HG03520 (cell line): ENCODE results near the gene PIP4P1.
"Not testable (repeated sequence)": the region's sequence is repeated elsewhere in the genome, so short reads cannot be mapped to it uniquely, and the experiment has no call there.

Experiments
- ATAC-seq: cut with Tn5 transposase; IDR thresholded peaks from one replicate; pipeline ENCODE4 v1.9.1; 2021; ENCODE audit warnings: mild to moderate bottlenecking, moderate library complexity; ENCODE audit not compliant: unreplicated experiment

The PIP4P1 gene

DNA sequence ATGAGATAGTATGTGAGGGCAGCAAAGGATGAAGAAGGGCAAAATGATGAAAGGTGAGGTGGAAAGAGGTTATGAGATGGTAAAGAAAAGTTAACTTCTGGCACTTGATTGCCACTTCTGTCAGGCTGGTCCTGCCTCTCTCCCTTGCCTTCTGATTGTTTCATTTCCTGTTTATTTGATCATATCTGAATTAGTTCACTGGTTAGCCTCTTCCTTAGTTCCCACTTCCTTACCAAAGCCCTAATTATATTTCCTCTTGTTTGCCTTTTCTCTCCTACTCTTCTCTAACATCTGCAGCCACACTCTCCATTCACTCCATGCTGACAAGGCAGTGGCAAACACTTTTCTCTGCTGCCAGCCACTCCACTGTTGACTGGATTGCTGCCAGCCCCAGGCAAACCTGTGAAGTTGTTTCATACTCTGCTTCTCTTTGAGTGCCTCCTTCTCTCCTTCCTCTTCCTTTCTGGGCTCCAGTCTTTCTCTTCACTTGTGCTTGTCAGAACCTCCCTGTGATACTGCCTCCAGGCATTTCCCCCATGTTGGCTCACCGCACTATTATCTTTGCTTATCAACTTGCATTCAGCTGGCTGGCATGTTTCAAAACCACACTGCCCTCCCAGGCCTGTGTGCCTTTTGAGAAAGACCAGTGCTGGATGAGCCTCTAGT is 16.1 kb upstream of the PIP4P1 start:
- no peak for ATAC-seq

DNA sequence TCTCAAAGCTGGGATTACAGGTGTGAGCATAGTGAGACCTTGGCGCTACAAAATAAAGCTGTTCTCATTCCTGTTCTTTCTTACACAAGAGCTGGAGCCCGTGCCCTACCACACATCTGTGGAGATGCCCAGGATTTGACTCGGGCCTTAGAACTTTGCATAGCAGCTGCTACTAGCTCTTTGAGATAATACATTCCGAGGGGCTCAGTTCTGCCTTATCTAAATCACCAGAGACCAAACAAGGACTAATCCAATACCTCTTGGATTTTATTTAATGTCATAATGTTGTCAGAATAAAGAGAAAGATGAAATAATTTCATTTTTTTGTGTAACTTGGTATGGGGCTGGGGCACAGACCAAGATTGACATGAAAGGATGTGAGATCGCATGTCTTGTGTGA is 15.5 kb upstream of the PIP4P1 start:
- no peak for ATAC-seq

DNA sequence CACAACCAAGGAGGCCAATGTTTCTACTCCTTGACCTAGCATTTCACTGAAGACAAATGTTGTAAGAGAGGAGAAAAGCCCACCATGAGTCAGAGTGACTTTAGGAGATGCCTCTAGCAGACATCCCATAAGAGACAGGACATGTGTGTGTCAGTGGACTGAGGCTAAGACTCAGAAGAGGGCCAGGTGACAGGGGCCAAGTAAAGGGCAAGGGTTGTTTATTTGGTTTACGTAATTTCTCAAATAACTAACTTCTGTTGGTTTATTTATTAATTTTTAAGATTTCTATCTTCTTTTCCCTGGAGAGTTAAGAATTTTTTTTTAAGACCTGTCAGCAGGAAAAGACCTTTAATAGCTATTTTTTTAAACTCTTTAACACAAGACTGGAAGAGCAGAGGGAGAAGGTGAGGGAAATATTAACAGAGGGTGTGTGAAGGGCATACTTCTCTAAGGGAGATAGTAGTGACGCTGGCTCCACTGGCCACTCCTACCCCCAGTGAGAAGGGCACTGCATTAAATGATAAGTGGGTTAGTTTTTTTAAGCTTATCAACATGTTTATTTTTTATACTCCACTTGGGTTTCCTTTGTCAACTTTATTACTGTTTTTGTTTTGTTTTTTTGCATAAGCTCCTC is 11.4 kb upstream of the PIP4P1 start:
- no peak for ATAC-seq

DNA sequence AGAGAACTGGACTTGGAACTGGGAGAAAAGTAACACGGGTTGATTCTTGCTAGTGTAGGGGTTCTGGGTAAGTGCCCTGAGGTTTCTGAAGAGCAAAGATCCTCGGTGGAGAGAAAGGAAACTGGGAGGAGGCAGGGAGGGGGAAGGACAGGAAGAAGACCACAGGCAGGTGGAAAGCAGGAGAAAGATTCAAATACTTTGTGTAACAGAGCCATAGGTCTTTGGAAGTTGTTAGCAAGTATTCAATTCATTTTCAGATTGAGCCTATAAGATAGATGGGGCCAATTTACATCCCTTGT is 9.3 kb upstream of the PIP4P1 start:
- no peak for ATAC-seq

DNA sequence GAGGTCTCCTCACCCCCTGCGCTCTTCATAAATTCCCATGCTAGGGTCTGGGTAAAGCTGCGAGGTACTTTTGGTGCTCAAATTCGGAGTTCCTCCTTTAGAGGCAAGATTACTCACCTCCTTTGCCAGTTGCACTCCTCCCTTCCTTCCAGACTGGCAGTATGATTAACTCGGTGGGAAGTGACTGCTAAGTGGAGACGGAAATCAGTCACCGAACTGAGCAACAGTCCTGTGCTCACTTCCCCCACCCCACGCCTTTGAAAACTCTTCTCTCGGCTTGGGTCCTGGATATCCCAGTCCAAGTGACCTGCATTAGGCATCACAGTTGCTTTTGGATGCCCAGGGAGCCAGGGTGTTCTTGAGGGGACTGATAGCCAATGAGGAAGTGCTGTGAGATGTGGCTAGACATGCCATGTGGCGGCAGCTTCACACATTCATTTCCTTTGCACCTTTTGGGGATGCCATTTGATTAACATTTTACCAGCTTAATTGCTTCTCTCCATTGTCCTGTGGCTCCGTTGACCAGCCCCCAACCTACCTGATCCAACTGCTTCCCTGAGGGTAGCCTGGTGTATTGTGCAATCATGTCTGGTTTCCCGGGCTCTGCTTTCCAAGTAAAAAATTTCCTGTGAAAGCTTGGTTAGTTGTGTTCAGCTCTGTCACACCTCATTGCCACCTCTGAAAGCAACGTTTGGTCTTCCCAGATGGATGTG is 8.8 kb upstream of the PIP4P1 start:
- ATAC-seq = peak; percentile 23

DNA sequence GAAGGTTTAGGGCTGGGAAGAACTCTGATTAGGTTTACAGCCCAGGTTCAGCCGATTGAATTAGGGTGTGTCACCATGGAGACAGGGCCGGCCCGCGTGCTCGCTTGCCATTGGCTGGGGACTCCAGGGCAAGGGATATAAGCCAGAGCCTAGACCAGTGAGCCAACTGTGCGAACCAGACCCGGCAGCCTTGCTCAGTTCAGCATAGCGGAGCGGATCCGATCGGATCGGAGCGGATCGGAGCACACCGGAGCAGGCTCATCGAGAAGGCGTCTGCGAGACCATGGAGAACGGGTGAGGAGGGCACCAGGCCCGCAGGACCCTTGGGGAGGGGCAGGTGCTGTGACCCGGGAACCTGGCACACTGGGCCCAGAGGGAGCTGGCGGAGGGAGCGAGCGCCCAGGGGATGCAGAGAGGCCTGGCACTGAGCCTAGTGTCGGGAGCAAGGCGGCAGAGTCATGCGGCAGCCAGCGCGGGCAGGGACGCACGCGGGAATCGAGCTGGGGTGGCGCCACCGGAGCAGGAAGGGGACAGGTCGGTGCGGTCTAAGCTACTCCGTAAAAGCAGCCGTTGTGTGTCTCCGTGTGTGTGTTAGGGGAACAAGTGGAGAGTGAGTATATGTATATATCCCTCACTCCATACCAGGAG is 8.1 kb upstream of the PIP4P1 start, which contains the start of gene PNP:
PNP (plus strand) TSS at position 165 of the 648 bp plus-strand sequence; CDS start at position 284, 119 bp downstream.
- ATAC-seq = peak; percentile 89

DNA sequence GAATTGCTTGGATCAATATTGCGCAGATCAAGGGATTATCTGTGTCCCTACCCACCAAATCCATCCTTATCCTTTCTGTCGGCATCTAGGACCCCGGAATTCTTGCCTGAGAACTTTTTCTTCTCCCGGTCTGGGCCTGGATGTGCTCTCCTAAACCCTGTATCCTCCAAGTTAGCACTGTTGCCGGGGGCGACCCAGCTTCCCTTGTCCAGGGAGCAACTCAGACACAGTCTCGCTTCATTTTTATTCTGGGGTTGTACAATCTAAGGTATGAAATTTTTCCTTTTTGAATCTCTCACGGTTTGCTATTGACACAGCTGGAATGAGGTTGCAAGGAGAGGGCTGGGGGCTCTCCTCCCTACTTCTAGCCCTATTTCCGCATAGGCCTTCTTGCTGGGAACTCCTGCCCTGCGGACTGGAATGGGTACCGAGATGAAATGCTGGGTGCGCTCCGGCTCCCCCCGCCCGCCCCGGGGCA is 7.6 kb upstream of the PIP4P1 start:
- ATAC-seq = no peak

DNA sequence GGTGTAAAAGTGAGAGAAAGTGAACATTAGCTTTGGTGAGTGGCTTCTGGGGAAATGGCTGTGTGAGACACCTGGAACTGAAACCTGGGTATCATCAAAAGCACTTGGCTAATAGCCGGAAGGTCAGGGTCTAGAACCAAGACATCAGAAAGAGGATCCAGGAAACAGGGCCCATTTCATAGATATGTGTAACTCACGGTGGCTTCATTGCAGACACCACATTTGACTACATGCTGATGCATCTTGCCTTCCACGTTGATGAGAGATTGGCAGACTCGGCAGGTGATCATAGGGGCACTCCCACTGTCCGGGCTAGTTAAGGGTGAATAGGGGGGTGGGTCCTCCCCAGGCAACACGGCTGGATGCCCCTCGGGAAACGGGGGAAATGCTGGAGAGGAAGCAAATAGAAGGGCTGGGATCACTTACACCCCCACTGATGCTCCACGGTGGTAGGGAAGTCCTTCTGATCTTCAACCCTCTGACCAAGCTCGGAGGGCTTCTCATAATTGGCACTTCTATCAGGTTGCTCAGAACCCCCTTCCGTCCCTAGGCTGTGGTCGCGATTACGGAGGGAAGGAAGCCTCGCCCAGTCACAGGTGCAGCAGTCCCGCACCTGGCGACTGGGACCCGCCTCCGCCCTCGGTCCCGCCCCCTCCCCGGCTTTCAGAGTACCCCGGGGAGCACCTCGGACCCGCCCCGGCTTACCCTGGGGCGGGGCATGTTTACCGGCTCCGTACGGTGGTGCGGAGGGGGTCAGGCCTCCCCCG is 593 bp downstream of the PIP4P1 start:
- ATAC-seq = no peak

DNA sequence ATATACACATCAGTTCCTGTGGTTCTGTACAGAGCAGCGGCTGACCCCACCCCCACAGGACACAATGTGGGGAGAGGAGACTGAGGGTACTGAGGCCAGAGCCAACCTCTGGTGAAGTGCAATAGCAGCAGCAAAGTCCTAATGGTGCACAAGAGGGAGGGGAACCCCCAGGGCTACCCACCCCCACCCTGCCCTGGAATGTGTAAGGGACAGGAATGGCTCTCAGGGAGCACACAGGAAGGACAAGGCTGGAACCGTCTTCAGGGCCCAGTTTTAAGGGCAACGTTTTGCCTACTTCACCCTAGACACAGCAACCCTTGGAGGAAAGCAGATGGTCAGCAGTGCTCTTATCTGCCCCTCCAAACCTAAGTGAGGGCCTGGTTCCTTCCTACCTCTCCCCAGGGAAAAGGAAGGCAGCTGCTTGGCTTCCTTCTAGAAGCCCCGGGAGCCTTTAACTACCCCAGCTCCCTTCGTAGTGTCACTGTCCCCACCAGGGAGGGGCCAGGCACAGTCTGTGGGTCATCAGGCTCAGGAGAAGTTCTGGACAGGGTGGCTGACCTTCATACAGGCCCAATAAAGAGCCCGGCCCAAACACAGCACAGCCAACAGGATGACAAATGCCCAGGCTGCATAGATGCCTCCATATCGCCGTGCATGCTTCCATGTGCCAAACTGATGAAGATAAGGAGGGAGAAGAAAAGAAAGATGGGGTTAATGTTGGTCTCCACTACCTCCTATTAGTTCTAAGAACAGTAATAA is 3.0 kb downstream of the PIP4P1 start:
- ATAC-seq = no peak

DNA sequence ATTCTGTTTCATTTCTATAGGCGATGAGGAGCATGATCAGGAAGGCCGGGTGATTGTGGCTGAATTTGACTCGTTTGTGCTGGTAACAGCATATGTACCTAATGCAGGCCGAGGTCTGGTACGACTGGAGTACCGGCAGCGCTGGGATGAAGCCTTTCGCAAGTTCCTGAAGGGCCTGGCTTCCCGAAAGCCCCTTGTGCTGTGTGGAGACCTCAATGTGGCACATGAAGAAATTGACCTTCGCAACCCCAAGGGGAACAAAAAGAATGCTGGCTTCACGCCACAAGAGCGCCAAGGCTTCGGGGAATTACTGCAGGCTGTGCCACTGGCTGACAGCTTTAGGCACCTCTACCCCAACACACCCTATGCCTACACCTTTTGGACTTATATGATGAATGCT is 4.3 kb downstream of the PIP4P1 start:
- no peak for ATAC-seq

DNA sequence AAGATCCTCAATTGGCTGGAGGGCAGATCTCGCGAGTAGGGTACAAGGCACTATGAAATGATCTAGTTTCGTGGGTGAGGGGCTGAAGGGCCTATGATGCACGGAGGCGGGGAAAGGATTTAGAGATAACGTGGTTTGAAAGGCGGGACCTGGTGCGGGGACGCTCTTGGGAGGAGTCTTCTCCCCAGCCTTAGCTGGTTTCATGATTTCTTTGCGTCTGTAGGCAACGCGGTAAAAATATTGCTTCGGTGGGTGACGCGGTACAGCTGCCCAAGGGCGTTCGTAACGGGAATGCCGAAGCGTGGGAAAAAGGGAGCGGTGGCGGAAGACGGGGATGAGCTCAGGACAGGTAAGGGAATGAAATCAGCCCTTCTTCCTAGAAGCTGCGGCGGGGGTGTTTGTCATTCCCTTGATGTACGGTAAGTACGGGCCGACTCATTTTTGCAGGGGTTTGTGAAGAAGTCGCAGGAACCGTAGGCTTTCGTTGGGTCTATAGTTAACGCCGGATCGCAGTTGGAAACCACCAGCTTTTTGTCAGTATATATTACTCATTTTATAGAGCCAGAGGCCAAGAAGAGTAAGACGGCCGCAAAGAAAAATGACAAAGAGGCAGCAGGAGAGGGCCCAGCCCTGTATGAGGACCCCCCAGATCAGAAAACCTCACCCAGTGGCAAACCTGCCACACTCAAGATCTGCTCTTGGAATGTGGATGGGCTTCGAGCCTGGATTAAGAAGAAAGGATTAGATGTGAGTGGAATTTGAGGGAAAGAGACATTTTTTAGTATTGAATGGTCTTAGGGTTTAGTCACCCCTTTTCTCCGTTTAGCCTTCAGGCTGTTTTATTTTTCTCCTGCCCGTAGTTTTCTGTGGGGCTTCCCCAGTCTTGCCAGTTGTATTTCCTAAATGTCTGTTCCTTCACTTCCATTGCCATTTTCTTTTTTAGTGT is 5.6 kb downstream of the PIP4P1 start:
- ATAC-seq = peak; percentile 40

DNA sequence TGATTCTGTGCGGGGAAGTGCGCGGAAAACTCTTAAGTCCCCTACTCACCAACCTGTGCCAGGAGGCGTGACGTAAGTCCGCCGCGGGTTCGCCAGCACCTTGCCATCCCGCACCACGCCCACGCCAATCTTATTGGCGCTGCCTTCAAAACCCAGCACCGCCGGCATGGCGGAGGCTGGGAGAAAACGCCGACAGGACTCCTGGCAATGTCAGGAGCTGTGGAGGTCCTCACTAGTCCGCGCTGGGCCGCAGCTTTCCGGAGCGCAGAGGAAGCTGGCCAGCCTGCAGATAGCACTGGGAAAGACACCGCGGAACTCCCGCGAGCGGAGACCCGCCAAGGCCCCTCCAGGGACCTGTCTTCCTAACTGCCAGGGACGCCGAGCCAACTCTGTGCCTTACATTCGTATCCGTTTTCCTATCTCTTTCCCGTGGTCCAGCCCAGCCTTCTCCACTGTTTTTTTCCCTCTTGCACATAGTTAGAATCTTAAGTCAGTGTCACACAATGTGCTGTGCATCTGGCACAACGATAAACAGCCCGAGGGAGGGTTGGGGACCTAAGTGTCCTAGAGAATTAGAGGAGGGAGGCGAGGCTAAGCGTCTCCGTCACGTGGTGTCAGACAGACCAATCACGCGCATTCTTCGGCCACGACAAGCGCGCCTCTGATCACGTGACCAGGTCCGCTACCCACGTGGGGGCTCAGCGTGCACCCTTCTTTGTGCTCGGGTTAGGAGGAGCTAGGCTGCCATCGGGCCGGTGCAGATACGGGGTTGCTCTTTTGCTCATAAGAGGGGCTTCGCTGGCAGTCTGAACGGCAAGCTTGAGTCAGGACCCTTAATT is 6.5 kb downstream of the PIP4P1 start, which contains the start of the genes APEX1 and OSGEP:
APEX1 (plus strand) TSS at position 711 of the 839 bp plus-strand sequence. CDS start 420 bp downstream, outside the sequence.
OSGEP (minus strand) TSS at position 297 of the 839 bp plus-strand sequence; CDS start at position 168, 129 bp downstream.
- peak; percentile 86 for ATAC-seq

DNA sequence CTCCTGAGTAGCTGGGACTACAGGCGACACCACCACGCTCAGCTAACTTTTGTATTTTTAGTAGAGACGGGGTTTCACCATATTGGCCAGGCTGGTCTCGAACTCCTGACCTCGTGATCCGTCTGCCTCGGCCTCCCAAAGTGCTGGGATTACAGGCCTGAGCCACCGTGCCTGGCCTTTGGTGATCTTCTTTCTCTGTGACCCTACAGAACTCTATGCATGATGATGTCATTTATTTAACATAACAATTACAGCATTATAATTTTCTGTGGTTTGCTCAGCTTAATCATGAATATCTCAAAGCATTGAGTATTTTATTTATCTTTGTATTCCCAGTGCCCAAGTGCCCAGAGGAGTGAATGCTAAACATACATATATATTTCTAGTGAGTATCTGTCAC is 8.4 kb downstream of the PIP4P1 start:
- ATAC-seq = not testable (repeated sequence)

DNA sequence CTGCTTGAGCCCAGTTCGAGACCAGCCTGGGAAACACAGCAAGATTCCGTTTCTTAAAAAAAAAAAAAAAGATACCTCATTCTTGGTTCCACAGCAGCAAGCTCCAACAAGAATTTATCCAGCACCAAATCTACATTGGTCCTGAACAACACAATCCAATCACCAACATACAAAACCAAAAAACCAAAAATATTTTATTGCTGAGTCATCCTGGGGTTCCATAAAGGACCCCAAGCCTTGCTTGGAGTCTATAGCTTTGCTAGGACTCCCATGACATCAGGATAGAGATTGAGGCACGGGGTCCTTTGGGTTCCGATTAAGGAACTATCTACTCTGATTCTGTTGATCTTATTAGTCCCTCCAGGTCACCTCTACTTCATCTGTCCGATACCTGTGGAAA is 14.3 kb downstream of the PIP4P1 start:
- ATAC-seq = no peak

DNA sequence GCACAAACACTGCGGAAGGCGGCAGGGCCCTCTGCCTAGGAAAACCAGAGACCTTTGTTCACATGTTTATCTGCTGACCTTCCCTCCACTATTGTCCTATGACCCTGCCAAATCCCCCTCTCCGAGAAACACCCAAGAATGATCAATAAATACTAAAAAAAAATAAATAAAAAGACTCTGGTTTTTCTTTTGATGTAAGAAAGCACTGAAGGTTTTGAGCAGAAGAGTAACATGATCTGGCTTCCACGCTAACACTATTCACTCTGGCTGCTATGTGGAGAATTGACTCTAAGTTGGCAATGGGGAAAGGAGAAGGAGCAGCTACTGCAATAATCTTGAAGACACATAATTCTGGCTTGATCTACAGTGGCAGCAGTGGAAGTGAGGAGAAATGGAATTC is 17.6 kb downstream of the PIP4P1 start:
- not testable (repeated sequence) for ATAC-seq

DNA sequence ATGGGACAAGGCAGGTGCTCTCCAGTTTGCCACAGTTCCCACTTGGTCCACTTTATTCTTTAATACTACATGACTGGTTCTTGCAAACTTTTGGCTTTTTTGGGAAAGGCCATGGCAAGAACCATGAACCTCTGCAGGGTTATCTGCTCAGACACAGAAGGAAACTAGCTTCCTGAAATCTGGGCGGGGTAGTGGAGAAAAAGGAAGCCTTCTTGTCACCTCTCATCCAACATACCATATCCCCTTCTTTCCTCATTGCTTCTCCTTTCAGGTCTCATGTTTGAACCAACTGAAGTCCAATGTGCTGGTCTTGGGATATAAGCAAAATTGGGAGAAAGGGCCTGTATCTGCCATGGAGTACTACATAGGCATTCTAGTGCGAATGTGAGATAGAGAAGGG is 19.8 kb downstream of the PIP4P1 start:
- ATAC-seq = no peak

DNA sequence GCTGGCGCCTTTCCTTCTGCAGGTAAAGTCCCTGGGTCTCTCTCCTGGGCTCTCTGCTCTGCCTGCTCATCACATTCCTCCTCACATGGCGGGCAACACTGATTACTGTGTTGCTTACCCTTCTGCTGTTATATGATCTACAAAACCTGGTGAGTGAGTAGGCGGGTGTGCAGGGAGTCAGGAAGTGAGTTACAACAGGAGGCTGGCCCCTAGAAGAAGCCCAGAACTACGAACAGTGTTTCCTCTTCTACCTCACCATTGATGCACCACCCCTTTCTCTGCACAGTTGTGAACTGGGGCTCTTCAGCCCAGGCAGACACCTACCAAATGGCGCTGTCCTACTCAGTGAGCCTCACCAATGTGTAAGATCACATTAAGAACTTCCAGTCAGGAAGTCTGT is 20.4 kb downstream of the PIP4P1 start:
- no peak for ATAC-seq

DNA sequence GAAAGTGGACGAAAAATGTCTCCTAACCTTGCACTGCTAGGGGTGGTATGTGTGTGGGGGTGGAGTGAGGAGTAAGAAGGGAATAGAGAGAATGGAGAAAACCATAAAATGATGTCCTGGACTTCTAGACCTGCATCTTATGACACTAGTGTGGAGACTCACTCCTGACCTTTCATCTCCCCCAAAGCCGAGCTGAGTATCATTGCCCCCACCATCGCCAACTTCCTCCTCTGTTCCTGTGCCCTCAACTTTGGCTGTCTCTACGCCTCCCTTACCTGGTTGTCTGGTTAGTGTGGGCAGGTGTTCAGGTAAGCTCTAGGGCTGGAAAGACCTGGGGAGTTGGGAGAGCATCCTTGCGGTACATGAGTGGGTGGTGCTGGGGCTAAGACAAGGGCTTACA is 20.8 kb downstream of the PIP4P1 start:
- no peak for ATAC-seq
